NB4 (cell line): ENCODE data around the gene HELLS.

Experiments used
- MAX ChIP-seq: IDR thresholded peaks from 2 replicates; pipeline ENCODE4 v1.6.1; 2011; ENCODE audit warnings: low read depth, low read length
- MYC ChIP-seq: IDR thresholded peaks from 2 replicates; pipeline ENCODE4 v1.6.1; 2011; ENCODE audit warnings: low read depth, low read length
- POLR2A ChIP-seq: IDR thresholded peaks from 2 replicates; pipeline ENCODE4 v1.6.1; 2011; ENCODE audit warnings: mild to moderate bottlenecking; ENCODE audit not compliant: insufficient read length; ENCODE audit errors: extremely low read depth
- TF ChIP-seq, protein P1 (sequence below): IDR thresholded peaks from one replicate; pipeline ENCODE4 v1.5.1; 2012; ENCODE audit warnings: low read depth, low read length

- TF ChIP-seq, protein P1, sequence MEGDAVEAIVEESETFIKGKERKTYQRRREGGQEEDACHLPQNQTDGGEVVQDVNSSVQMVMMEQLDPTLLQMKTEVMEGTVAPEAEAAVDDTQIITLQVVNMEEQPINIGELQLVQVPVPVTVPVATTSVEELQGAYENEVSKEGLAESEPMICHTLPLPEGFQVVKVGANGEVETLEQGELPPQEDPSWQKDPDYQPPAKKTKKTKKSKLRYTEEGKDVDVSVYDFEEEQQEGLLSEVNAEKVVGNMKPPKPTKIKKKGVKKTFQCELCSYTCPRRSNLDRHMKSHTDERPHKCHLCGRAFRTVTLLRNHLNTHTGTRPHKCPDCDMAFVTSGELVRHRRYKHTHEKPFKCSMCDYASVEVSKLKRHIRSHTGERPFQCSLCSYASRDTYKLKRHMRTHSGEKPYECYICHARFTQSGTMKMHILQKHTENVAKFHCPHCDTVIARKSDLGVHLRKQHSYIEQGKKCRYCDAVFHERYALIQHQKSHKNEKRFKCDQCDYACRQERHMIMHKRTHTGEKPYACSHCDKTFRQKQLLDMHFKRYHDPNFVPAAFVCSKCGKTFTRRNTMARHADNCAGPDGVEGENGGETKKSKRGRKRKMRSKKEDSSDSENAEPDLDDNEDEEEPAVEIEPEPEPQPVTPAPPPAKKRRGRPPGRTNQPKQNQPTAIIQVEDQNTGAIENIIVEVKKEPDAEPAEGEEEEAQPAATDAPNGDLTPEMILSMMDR = no peak
- TF ChIP-seq POLR2A (no peak), MAX (no peak), MYC (no peak)
These were observed 12.6 kb upstream of the HELLS start for GRCh38 chr10:94533027-94533426.
